GM04504 (cell line): ENCODE measurements around the gene RAD21L1.

Experiments
- DNase-seq: peaks from one replicate; pipeline ENCODE4 v3.0.0-alpha.2; 2012; ENCODE audit warnings: low read depth

Gene RAD21L1

DNA sequence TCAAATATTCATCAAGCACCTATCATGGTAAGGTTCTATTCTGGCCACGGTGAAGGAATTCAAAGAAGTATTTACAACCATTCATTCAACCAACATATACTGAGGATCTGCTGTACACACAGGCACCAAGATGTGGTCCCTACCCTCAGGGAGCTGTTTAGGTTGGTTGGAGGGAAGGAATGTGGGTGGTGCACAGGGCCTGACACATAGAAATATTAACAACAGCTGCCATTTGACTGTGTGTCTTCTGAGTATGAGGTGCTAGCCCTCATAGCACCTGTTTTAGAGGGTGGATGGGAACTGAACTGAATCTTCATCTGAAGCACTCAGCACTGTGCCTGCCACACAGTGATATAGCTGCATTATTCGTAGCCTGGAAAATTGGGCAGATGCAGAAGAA is 47.5 kb downstream of the RAD21L1 start:
- no peak for DNase-seq

DNA sequence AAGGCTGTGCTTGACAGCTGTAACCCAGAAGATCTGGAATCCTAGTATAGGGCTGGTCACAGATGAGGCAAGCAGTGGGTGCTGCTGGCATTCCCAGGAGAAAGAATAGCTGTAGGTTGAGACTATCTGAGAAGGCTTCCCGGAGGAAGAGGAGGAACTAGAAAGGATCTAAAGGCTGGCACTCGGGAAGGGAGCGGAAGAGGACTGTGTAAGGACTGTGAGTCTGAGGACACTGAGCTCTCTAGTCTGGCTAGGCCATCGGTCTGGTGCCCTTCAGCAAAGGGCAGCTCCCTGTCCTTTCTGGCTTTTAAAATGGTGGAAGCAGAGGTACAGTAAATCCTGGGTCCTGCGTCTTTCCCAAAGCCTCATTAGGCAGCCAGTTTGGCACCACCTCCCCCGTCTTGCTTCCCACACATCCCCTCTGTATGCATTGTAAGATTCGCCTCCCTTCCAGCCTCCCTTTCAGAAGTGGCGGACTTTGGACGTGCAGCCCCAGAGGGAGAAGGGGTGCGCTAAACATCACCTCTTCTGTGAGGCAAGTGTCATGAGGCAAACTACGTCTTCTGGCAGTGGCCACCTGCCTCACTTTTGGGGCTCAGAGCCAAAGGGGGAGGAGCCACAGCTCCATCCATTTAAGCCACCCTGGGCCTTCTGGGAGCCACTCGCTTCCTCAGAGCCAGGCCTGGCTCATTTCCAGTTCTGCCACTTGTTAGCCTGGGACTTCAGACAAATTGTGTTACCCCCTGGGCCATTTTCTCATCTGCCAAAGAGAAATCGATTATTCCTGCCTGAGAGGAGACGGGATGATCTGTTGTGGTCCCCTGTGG is 48.9 kb downstream of the RAD21L1 start:
- no peak for DNase-seq

DNA sequence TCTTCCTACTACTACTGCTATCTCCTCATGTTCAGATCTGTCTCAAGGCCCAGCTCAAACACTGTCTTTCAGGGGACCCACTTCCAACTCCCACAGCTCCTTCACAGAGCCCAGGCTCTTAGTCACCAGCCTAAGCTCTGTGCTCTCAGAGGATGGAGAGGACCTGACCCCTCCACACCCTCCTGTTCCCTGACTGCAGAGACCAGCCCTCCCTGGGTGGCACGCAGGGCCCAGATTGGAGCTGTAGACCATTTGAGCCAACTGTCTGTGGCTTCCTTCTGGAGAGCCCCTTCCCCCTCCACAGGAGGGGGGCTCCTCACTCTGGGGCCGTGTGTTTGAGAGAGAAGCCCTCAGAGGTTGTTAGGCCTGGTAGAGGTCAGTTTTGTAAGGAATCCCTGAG is 50.1 kb downstream of the RAD21L1 start:
- DNase-seq, result no peak

DNA sequence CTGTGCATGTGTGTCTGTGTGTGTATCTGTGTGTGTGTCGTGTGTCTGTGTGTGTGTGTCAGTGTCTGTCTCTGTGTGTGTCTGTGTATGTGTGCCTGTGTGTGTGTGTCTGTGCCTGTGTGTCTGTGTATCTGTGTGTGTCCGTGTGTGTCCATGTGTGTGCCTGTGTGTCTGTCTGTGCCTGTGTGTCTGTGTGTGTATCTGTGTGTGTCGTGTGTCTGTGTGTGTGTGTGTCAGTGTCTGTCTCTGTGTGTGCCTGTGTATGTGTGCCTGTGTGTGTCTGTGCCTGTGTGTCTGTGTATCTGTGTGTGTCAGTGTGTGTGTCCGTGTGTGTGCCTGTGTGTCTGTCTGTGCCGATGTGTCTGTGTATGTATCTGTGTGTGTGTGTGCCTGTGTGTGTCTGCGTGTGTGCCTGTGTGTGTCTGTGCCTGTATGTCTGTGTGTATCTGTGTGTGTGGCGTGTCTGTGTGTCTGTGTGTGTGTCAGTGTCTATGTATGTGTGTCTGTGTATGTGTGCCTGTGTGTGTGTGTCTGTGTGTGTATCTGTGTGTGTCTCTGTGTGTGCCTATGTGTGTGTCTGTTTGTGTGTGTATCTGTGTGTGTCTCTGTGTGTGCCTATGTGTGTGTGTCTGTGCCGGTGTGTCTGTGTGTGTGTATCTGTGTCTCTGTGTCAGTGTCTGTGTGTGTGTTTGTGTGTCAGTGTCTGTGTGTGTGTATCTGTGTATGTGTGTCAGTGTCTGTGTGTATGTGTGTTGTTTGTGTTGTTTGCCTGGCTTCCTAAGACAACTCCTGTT is 51.9 kb downstream of the RAD21L1 start:
- no peak for DNase-seq

DNA sequence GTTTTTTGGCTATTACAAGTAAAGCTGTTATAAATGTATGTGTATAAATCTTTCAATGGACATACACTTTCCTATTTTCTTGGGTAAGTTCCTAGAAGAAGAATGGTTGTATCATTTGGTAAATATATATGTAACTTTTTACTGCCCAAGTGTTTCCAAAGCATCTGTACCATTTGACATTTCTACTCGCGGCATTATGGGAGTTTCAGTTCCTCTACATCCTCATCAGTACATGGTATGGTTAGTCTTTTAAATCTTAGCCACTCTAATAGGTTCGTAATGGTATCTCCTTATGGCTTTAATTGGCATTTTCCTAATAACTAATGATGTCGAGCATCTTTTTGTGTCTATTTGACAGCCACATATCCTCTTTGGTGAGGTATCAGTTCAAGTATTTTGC is 53.1 kb downstream of the RAD21L1 start:
- DNase-seq, result no peak

DNA sequence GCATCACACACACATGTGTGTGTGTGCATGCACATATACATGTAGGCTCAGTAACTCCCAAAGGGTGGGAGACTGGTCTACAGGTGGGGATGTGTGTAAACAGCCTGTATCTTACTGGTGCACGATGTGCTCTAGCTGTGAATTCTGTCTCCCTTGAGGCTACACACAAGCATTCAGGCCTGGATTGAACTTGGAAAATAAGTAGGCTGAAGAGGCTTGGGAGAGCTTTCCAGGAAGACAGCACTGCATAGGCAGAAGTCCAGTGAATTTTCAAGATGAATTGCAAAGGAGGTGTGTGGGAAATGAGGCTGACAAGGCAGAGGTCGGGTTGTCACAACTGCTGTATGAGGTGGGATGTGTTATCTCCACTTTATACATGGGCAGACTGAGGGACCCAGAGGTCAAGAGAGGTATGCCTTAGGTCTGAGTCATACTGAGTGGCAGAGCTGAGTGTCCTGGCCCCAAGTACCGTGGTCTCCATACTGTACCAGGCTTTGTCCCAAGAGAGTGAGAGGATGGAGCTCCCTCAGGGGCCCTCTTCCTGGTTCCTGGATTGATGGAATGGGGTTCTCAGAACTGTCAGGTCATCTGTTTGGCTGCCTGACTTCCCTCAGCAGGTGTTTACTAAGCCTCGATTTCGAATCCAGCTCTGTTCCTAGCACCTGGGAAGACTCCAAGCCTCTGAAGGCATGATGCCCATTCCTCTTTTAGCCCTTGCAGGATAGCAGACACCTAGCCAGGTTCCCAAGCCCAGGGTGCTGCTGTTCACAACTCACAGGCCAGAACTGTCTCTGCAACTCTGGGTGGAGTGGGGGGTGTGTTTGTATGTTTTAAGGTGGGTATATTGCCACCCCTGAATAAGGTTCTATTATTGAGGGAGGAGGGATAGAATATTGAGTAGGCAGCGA is 54.6 kb downstream of the RAD21L1 start:
- DNase-seq, result no peak

DNA sequence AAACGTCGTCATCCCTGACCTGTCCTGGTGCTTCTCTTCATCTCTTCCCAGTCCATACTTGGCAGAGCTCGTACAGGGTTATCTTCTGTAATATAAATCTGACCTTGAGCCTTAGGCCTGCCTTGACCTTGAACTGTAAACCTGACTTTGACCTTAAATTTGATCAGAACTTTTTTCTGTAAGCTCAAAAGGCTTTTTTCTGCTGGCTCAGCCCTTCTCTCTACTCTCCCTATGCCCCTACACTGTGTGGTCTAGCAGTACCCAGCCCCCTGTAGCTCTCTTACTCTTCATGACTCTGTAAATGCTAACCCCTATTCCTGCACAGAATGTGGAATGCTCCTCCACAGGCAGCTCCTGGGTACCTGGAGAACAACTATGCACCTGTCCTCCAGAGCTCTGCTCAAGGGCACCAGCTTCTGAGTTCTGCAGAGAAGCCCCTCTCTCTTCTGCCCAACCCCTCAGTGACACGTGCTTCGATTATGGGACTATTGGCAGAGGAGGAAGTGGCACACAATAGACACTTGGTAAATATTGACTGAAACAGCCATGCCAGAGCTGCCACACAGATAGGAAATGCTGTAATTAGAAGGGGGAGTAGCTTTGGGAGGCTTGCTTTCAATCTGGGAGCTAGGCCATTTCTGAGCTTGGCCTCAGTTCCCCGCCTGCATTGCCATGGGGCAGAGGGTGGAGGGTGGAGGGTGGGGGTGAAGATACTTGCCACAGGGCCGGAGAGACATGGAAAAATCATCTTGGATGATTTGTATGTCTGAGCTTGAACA is 55.6 kb downstream of the RAD21L1 start:
- no peak for DNase-seq

DNA sequence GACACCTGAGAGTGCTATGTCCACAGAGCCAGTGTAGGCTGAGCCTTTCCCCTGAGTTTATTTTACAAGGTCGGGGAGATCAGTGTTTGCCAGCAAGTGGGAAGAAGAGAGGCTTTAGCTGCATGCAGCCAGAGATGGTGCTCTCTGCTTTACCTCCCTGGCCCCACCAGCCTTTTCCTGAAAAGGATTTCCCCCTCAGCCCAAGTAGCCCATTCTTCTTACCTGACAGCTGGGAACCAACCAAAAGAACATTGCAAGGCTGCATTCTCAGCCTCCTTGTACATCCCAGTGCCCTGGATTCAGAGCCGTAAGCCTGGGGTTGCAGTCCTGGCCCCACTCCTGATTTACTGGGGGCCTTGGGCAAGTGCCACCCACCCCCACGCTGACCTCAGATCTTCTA is 57.1 kb downstream of the RAD21L1 start:
- DNase-seq, result no peak

DNA sequence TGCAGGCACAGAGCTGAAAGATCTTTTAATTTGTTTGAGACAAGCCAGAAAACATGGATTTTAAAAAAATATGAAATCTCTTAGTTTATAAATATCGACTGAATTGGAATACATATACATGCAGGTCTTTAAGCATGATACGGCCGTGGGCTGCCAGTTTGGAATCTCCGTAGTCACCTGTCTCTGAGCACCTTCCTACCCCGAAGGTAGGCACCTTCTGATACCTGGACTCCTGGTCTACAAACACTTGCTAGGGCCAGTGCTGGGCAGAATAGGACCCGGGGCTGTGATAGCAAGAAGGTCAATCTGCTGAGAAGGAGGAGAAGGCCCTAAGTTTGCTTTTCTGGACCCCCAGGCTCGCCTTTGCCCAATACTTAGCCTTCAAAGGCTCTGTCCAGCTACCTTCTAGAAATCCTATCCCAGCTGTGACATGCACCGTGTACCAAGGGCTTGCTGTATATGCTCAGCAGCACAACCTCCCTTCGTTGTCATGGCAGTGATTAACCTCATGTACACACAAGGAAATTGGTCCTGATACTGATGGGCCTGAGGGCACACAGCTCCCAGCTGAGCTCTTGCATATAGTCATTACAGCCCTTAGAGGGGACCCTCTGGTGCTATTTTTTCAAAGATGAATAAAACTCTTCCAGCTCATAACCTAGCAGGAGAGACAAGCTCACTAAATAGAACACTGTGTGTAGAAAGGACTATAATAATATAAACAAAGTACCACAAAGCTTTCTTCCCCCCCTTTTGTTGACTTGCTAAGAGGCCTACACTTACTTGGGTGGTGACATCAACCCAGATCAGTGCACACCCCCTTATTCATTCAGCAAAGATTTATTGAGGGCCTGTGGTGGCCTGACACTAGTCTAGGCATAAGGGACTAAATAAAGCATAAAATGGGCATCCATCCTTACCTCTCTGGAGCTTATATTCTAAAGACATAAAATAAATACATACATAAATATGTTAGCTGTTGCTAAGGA is 58.0 kb downstream of the RAD21L1 start:
- no peak for DNase-seq

DNA sequence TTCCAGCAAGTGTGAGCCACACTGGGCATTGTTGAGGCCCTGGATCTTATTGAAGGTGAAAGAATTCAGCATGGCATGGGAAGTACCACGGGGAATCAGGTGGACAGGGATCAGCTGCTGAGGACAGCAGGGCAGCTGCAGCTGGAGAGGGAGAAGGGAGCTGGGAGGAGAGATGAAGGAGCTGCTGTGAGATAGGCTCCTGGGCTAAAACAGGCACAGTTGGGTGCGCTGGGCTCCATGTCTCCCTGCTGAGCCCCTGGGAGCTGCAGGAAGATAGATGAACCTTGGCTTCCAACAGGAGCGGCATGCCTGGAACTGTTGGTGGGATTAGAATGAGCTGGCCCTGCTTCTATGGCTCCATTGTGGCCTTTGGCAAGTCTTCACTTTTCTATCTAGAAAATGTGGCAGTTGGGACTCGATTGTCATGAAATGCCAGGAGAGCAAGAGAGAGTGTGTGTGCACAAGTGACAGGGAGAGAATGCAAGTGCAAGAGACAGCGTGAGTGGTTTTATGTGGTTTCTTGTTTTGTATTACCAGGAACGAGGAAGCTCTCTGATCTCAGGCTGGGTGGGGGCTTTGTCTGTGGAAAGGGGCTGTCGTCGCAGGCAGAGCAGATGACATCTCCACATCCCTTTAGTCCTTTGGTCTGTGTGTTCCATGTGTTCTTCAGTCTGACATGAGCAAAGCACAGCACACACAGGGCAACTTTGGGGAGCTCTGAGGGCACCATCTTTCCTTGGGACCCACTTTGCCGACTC is 60.6 kb downstream of the RAD21L1 start:
- DNase-seq, result no peak

DNA sequence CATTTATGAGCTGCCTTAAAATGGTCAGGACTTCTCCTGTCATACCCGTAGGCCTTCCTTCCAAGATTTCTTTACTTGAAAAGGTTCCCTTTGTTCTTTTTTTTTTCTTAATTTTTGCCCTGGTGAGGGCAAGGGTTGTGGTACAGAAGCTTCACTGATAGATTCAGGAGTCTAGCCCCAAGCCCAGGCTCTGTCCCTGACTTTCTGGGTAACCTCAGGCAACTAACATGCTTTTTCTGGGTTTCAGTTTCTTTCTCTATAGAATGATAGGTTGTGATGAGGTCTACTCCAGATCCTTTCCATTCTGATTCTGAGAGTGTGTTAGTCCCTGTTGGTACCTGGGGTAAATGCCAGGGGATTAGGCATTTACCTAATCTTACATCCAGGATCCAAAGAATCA is 61.5 kb downstream of the RAD21L1 start:
- no peak for DNase-seq

DNA sequence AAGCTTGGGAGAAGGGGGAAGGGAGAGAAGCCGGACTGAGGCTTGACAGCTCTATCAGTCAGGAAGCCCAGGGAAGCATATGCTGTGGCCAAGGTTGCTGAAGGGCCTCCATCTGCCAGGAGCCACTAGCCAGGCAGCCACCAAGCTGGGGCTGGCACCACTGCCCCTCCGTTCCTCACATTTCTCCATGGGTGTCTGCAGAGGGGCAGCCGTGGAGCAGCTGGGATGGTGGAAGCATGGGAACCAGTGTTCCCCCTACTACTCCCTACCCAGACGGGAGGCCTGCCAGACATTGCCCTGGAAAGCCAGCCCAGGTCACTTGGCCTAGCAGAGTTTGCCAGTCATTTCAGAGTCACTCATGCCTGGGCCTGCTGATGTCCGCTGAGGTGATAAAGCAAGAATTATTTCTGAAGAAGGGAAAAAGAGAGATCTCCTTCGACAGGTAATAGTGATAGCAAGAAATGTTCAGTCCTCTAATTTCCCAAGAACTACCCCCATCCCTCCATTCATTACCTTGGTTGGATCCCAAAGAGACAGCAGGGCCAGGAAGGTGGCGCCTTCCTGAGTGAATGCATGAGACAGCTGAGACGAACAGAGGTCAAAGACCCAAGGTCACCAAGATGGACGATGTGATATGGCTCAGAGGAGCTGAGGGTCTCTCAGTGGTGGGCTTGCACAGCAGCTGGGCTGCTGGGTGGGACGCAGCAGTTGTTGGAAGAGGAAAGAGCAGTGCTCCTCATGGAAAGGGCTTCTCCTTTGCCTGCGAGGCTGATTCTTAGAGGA is 62.1 kb downstream of the RAD21L1 start:
- no peak for DNase-seq

DNA sequence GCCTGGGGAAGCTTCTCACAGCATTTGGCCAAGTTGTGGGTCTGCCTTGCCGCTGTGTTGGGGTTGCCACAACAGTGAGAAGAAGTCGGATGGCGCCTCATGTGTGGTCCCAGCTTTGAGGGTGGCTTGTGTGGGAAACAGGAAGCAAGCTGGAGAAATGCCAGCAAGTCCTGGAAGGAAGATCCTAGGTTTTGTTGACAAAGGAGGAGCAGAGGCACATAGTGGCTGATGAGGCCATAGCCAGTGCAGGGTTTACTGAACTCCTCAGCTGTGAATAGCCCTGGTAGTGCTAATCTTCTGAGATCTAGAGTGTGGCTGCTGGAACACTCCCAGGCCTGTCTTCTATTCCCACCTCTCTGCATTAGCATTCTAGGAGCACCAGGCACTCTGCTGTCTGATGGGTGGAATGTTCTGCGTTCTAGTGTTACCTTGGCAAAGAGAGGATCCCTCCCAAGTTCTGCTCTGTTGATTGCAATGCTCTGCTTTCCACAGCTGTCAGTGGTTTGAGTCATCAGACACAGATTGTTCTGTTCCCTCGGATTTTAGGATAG is 65.4 kb downstream of the RAD21L1 start:
- no peak for DNase-seq

DNA sequence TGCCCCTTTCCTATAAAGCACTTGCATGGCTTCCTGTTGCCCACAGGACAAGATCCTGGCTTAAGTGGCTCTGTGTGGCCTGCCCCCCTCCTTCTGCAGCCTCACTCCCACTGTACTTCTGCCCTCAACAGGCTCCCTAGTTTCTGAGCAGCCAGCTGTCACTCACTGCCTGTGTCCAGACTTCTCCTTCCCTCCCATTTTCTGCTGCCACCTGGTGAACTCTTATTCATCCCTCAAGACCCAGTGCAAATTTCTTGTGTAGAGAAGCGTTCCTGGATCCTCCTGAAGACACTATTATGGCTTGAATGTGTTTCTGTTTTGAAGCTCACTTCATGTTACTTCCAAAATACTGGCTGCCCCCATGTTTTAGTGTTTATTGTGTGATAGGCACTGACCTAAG is 66.8 kb downstream of the RAD21L1 start:
- no peak for DNase-seq

DNA sequence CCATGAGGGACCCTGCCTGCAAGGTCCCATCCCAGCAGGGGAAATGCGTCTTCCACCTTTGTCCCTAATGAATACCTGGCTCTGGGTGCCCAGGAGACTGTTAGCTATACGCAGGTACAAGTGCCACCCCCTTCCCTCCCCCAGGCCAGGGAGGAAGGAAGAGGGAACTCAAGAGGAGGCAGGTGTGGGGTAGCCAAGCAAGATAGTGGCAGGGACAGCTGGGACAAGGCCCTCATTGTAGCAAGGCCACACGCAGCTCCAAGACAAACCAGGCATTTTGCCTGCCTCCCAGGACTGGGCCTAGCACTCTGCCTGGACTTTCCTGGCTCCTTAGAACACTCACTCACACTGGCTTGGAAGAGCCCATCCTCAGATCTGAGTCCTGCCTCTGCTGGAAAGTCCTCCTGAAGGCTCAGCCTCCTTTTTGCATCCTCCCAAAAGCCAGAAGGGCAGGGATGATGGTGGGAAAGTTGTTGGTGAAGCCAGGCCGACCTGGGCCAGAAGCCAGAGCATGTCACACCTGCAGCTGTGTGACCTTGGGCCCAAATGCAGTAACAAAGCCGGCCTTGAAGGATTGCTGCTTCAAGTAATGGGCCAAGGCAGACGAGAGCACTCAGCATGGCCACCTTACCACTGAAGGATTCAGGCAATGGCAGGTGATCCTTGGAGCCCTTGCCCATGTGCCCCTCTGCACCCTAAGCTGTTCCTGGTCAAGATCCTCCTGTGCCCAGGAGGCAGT is 68.0 kb downstream of the RAD21L1 start:
- no peak for DNase-seq

DNA sequence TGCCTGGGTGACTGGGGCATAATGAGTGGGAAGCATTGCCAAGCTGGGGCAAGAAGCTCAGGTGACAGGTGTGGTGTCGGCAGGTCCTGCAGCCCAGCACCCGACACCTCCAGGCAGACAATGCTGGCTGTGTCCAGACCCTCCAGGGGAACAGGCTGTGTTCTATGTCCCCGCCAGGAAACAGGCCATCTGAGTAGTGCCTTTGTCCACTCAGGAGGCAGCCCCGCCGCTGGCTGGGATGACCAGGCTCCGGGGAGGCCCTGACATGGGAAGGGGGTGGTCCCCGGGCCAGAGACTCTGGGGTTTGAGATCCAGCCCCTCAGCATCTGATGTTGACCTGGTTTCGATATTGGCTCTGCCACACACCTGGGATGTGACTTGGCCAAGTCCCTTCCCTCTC is 68.7 kb downstream of the RAD21L1 start:
- DNase-seq, result no peak

DNA sequence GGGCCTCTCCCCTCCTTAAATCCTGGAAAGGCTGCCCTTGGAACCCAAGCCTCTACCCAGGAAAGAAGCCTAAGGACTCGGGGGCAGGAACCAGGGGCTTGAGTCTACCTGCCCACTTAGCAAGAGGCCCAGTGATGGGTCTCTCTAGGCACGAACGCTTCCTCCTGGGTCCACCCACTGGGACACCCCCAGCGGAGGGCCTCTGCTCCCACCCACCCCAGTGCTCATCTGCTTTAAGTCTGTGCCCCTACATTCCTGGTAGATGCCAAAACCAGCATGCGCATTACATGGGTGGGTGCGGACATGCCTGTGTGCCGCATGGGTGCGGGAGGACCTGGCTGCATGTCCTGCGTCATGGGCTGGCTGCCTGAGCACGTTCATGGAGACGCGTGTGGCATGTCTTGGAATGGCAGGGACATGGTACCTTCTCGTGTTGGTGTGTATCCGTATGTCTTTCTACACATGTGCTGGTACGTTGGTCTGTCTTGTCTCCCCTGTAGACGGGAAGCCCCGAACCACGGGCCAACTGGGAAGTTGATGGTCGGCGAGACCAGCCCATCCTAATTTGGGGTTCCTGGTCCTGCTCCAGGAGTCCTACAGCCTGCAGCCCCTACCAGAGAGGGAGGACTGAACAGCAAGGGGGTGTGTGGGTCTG is 69.6 kb downstream of the RAD21L1 start:
- no peak for DNase-seq
